Nucleus accumbens (tissue), 56 donors: ENCODE data around the gene KDM3B.
"Not testable (repeated sequence)": the region's sequence is repeated elsewhere in the genome, so short reads cannot be mapped to it uniquely, and the experiment has no call there.

Experiments
- DNase-seq, 56 donors: peaks; one replicate each; lab custom pipeline; 2025; lab: John Stamatoyannopoulos, UW

KDM3B gene, protein sequence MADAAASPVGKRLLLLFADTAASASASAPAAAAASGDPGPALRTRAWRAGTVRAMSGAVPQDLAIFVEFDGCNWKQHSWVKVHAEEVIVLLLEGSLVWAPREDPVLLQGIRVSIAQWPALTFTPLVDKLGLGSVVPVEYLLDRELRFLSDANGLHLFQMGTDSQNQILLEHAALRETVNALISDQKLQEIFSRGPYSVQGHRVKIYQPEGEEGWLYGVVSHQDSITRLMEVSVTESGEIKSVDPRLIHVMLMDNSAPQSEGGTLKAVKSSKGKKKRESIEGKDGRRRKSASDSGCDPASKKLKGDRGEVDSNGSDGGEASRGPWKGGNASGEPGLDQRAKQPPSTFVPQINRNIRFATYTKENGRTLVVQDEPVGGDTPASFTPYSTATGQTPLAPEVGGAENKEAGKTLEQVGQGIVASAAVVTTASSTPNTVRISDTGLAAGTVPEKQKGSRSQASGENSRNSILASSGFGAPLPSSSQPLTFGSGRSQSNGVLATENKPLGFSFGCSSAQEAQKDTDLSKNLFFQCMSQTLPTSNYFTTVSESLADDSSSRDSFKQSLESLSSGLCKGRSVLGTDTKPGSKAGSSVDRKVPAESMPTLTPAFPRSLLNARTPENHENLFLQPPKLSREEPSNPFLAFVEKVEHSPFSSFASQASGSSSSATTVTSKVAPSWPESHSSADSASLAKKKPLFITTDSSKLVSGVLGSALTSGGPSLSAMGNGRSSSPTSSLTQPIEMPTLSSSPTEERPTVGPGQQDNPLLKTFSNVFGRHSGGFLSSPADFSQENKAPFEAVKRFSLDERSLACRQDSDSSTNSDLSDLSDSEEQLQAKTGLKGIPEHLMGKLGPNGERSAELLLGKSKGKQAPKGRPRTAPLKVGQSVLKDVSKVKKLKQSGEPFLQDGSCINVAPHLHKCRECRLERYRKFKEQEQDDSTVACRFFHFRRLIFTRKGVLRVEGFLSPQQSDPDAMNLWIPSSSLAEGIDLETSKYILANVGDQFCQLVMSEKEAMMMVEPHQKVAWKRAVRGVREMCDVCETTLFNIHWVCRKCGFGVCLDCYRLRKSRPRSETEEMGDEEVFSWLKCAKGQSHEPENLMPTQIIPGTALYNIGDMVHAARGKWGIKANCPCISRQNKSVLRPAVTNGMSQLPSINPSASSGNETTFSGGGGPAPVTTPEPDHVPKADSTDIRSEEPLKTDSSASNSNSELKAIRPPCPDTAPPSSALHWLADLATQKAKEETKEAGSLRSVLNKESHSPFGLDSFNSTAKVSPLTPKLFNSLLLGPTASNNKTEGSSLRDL (N-terminal part only)

DNA sequence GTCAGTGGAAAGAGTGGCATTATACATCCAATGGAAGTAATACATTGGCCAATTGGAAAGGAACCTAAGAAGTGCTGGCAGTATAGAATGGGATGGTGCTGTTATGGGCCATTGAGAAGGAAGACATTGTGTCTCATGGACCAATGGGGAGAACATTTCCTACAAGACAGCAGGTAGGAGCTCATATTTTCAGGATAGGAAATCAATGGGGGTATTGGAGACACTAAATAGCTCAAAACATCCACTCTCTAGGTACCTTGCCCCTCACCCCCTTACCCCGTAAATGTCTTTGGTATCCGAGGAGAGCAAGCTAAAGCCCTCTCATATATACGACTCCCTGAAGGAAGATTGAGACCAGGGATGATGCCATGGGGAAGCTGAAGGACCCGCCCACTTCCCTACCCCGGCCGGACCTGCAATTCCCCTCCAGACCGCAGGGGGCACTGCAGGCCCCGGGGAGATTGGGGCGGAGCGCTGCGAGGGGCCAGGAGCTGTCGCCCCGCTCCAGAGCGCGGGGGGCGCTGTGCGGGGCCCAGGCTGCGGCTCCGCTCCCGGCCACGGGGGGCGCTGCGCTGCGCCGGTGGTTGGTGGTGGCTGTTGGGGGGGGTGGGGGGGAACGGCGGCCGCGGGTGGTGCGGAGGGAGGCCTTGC, at the start of gene KDM3B:
TSS of gene KDM3B (plus strand) at position 615 of the 651 bp plus-strand sequence. CDS start 111 bp downstream, outside the sequence.
- DNase-seq, result peak in 42 of 56 donors; percentile 25 to 88 (median 69)

DNA sequence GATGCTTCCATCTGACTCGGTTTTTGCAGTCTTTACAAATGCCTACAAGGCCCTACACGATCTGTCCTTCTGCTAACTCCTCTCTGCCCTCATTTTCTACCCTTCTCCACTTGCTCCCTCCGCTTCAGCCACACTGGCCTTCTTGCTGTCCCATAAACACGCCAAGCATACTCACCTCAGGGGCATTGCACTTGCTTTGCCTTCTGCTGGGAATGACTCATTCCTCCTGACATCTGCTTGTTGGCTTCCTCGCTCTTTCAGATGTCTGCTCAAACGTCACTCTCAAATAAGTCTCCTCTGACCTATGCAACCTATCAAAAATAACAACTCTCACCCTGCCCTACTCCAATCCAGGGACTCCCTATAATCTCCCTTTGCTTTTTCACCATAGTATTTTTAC, 49.1 kb upstream of the KDM3B start:
- DNase-seq, result no peak

DNA sequence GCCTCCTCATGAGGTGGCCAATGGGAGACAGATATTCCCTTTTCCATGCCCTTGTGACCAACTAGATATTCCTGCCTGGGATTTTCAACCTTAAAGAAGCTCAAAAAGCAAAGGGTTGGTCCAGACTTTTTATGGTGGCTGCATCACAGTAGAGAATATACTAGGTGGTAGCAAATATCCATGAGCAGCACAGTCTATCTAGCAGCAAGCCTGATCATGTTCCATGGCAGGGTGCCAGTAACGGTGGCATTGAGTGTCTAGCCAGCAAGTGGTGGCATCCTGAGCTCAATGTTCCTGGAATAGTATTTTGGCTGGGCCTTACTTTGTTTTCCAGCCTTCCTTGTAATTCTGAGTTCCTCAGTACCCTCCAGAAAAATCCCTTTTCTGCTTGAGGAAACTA, 46.7 kb upstream of the KDM3B start:
- DNase-seq, result peak in 3 of 56 donors; percentile 9 to 15 (median 13)

DNA sequence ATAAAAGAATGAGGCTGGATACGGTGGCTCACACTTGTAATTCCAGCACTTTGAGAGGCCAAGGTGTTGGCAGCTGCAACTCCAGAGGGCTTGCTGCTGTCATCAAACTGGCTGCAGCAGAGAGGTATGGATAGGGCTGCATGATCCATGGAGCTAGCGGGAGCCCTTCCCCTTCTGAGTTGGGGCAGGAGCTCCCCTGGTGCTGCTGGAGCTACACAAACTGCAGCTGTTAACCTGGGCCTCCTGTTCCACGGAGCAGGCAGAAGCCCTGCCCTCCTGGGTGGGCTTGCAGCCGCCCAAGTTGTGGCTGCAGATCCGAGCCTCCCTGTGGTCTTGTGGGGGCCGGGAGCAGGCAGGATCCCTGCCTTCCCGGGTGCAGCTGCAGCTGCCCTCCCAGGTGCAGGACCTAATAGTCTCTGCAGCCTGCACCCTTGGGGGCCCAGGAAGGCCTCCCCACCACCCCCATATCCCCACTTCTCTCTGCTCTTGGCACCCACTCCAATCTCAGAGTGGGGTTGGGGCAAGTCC, 36.7 kb upstream of the KDM3B start:
- DNase-seq, result no peak

DNA sequence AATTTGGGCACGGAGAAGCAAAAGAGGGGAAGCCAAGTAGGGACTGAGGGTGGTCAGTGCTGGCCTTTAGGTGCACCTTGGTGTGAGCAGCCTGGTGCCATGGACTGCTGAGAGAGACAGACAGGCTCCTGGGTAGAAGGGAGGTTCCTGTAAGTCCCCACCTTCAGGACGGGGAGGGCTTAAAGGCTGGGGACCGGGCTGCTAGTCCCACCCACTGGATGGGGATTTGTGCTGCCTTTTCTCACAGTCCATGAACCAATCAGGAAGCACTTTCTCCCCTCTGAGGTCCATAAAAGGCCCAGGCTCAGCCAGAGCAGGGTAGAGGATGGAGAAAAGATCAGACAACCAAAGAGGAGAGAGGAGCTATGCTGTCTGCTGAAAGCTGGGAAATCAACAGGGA, 36.1 kb upstream of the KDM3B start:
- DNase-seq, result no peak

DNA sequence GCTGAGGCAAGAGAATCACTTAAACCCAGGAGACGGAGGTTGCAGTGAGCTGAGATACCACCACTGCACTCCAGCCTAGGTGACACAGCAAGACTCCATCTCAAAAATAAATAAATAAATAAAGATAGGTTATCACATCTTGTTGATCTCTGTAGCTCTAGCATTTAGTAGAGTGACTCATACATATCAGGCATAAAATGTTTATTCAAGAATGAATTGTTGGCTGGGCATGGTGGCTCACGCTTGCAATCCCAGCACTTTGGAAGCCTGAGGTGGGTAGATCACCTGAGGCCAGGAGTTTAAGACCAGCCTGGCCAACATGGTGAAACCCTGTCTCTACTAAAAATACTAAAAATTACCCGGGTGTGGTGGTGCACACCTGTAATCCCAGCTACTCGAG, 34.3 kb upstream of the KDM3B start:
- DNase-seq, result not testable (repeated sequence)

DNA sequence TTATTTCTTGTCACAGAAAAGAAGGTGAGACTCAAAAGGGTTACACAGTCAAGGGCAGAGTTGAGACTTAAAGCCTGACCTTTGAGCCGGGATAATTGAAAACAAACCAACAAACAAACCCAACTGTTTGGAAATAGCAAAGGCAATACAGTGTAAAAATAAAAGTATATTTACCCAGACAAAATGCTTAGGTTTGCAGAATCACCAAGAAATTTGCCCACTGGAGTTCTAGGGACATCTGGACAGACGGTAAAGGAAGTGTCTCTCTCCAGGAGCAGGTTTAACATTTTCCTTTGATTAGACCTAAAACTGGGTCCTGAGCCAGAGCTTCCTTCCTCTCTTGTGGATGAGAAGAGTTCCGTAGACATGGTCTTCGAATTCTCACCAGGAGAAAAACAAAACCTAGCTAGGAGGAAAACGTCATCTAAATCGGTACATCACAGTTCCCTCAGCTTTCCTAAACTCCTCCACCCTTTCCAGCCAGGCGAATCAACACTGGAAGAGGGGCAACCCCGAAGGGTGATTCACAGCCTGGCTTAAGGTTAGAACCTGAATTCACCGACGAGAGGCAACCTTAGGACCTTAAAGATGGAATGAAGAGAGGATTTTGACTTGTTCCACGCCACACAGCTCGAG, 21.6 kb upstream of the KDM3B start:
- no peak for DNase-seq

DNA sequence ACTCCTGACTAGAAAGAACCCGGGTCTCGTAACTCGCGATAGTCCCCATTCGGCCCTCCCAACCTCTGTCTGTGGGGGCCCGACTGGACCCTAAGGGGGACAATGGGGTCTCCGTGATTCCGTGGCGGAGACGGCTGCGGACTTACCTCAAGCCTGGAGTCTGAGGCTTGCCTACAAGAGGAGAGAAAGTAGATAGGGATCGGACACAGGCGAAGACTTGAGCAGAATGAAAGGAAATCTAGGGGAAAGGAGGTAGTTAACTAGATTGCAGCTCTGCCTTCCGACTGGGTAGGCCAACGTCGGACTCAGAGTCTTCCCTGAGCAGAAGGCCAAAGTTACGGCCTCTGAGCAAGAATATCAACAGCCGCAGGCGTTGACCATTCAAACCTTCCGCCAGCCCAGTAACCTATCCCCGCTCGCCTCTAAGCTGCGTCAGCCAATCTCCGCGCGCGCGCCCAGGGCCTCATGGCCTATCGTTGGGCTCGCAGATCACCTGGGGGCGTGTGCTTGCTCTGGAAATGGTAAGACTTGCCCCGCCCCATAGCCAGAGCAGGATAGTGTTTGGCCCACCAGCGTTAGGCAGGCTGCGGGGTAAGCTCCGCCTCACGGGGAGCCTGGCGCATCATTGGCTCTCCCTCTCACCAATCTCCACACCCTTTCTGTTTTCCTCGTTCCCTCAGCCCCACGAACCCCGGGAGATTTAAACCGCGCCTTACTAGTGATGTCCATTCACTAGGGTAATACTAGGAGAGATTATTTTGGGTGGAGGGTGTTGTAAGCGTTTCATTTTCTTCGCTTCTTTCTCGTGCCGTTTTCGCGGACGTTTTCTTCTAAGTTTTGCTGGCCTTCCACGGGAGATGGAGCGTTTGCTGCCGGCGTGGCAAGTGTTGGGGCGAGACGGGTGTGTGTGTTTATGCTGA, 20.8 kb upstream of the KDM3B start, which contains the start of gene CDC25C:
TSS of gene CDC25C (minus strand) at position 356 of the 920 bp plus-strand sequence. CDS start 624 bp downstream, outside the sequence.
- DNase-seq, result peak; percentile 47 to 99 (median 94)

DNA sequence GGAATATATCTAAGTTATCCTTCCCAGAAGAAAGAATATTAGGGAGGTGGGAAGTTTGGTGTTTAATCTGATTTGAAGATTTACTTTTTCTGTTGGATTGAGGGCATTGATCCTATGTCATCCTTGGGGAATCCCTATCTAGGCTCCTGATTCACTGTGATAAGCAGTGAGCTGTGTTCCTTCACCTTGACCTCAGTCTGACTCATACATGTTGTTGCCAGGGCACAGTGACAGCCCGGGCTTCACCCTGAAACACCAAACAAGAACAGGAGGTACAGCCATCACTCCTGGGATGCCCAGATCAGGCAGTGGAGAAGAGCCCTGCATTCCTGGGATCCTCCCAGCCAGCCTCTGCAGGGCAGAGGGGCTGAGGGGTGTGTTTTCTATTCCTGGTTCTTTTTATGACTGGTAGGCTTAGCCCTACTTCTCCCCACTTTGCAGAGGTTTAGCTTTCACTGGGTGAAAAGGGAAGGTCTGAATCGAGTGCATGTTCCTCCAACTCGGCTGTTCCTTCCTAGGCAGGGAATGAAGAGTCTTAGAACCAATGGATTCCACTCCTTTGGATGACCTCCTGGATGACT, 17.5 kb upstream of the KDM3B start:
- no peak for DNase-seq

DNA sequence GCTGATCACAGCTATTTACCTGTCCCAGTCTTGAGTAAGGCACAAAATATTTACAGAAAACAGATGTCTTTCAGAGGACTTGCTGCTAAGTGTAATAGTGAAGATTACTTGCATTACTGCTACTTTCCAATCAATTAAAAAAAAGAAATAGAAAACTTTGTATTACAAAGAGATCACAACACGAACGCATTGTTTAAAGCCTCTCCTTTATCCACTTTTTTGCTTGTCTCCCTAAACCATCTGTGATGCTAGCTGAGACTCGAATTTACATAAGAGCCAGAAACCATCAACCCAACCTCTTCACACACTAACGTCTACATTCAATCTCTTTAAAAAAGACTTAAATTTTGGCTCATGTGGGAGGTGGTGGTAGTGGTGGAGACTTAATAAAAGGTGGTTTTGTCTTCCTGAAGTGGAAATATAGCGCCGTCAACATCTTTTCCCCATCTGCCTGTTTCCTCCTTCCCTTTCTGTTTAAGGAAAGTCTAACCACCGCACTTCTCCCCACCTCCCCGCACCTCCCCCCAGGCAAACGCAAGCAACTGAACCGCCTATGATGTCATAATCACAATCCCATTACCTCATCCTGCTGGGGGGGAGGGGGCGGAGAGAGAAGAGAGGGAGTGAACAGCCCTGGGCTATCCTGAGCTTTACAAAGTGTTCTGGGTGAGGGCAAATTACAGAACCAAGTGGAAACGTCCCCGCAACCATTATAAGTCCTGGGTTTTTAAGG, 15.4 kb upstream of the KDM3B start:
- DNase-seq, result peak in 32 of 56 donors; percentile 55 to 95 (median 86)

DNA sequence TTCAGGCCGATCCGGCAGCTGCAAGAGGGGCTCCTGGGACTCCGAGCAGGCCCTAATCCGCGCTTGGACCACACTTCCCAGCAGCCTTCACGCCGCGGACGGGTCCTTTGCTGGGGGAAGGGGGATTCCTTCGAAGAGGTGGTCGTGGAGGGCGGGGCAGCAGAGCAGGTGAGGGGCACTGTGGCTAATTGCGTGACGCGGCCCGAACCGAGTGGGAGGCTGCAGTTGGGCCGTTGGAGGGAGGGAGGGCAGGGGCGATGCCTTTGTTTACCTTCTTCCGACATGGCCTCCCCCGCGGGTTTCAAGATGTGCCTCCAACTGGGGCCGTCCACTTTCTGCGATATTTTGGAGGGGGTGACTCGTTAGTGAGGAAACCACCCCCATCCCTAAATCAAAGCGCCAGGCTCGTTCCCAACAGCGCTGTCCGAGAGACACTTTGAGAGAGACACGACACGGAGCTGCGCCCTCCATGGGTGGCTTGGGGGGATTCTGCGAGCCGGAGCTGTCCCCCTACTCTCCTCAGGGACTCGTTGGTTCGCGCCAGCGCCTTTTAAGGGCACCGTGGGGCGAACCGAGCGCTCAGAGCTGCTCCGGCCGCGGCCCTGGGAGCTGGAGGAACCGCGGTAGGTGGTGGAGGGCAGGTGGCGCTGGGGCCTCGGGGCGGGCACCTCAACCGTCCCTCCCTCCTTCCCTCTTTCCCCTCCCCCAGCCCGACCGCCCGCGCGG, 14.6 kb upstream of the KDM3B start, which contains the start of gene FAM53C:
TSS of gene FAM53C (plus strand) at position 582 of the 726 bp plus-strand sequence. CDS start 3,070 bp downstream, outside the sequence.
- DNase-seq, result peak in 55 of 56 donors; percentile 72 to 100 (median 93)

DNA sequence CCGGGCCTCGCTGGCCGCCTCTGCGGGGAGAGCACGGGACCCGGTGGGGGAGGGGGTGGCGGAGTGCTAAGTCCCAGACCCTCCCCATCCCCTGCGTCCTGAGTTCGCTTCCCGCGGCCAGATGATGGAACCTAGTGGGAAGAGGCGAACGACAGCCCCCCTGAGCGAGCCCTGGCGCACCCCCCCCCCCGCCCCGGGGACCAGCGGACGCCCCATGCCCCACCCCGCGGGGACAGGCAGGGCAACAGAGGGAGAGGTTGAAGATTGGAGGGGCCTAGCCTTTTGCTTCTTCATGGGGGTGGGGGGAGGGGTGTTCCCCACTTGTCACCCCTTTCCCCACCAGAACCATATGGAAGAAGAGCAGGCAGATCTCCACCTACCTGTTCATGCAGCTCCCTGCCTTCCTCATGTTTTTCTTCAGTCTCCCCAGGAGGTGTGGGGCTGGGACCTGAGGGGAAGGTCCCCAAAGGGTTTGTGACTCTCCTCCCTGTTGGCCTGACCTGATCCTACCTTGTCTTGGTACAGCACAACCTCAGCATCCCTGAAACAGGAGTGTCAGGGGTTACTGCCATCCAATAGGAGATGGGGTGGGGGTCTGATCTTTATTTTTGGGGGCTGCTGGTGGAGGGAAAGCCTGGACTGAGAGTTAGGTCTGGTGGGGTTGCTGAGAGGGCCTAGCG, 13.9 kb upstream of the KDM3B start:
- DNase-seq, result peak in 3 of 56 donors; percentile 15 to 50 (median 34)

DNA sequence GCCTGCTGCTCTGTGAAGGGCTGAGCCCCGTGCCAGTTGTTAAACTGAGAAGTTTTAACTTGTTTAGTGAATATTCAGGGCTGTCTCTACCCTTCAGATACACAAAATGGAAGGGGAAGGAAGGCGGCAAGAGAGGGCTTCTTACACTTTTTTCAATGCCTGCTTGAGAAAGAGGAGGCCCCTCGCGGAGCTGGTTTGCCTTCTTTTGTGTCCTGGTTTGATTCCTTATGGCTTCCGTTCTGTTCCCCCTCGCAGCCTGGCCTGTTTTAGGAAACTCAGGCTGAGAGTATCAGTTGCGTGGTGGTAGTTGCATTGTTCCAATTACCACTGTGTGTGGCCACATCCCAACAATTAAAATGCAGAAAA, 13.4 kb upstream of the KDM3B start:
- peak in 15 of 56 donors; percentile 8 to 48 (median 18) for DNase-seq

DNA sequence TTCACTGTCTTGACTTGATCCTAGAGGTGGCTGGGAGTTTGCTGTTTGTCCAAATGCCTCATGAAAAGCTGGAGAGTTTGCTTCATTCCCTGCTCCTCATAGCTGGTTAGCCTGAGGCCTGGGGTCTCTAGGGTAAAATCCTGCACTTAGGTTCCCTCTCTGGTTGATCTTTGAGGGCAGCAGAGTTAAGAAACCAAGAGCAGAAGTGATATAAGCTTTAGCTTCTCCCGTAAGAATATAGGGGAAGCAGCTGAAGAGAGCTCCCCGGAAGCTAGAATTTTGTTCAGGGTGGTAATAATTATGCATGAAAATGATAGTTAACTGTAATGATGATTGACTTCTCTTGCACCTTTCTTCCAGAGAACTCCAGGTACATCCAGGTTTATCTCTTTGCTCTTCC, 13.0 kb upstream of the KDM3B start:
- no peak for DNase-seq

DNA sequence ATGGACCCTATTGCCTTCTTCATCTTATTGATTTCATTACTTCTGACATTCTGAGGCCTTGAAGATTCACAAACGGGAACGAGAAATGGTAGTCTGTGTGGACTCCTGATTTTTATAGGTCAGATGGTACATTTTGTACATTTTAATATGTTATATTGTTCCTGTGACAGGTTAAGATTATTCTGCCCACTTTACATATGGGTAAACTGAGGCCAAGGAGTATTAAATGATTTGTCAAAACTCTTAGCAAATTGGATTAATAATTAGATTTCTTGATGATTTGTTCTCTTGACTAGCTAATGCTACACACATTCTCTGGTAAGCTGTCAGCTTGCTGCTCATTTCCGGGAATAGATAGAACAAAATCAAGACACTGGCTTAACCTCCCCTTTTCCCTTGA, 12.5 kb upstream of the KDM3B start:
- DNase-seq, result no peak
